ENCODE measurements around the gene KRTAP1-4.

GRCh38 chr17:41076788-41077187, 46.8 kb upstream of the KRTAP1-4 start:
- TF ChIP-seq POLR2A (IDR thresholded peaks at IDR 0.05; ENCODE audit: low read depth, low read length) (no peak), TAF1 (IDR thresholded peaks at IDR 0.05; ENCODE audit: borderline replicate concordance, low read depth, low read length) (no peak)

Measured in GM12892 (cell line).